NCI-H82 treated with DMSO at 0.1 percent for 48 hours (cell line): ENCODE measurements around the gene MFSD2B.

Experiments
- DNase-seq: peaks from one replicate; lab custom pipeline; 2025; ENCODE audit not compliant: unreplicated experiment; lab: John Stamatoyannopoulos, UW

Gene MFSD2B

DNA sequence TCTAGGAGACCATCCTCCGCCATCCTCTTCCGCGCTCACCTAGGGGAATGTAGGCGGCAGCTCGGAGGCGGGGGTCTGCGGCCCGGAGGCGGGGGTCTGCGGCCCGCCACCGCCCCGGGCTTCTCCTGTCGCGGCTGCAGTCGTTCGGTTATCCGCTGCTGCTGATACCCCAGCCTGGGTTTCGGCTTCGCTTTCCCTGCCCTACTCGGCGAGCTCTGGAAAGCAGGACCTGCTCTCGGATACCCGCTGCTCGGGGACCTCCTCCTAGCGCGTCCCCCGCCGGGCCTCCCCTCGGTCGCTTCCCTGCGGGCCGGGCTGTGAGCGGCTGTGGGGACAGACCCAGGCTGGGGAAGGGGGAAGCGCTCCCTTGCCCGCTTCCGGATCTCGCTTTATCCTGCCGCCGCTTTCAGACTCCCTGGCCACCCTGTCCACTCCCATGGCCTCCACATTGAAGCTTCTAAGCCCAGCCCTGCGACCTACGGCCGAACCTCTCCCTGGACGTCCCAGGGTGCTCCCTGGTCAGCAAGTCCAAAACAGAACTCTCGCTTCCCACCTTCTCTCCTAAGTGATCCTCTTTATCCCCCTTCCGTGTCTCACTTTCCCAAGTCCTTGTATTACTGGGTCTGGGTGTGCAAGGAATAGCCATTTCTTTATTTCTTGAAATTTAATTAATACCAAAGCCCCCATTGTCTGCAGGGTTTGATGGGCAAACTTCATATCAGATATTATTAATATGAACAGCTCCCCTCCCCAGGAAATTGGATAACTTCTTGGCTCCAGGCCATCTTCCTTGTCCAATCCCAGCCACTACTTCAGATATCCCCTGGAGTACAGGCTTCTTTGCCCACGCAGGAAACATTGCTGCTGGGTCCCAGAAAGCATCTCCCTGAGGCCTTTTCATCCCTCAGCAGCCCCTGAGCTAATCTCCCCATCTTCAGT is 40.4 kb downstream of the MFSD2B start:
- no peak for DNase-seq

DNA sequence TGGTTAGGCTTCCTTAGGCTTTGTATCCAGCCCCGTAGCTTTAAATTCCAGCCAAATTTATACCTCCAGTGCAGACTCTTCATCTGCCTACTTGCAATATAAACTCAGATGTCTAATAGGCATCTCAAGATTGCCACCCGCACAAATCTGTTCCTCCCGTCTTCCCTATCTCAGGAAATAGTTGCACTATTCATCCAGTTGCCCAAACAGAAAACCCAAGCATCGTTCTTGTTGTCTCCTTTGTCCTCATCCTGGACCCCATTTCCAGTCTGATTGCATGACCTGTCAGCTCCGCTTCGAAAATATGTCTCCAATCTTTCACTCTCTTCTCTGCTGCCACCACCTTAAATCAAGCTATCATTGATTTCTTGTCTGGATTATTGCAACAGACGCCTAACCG is 41.9 kb downstream of the MFSD2B start:
- no peak for DNase-seq

DNA sequence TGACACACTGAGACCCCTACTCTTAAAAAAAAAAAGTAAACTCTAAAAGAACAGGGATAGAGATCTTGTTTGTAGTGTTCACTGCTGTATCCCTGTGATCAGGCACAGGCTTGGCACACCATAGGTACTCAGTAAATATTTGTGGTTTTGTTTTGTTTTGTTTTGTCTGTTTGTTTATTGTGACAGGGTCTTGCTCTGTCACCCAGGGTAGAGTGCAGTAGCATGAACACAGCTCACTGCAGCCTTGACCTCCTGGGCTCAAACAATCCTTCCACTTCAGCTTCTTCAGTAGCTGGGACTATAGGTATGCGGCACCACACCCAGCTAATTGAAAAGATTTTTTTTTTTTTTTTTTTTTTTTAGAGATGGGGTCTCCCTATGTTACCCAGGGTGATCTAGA is 43.1 kb downstream of the MFSD2B start:
- DNase-seq = no peak

DNA sequence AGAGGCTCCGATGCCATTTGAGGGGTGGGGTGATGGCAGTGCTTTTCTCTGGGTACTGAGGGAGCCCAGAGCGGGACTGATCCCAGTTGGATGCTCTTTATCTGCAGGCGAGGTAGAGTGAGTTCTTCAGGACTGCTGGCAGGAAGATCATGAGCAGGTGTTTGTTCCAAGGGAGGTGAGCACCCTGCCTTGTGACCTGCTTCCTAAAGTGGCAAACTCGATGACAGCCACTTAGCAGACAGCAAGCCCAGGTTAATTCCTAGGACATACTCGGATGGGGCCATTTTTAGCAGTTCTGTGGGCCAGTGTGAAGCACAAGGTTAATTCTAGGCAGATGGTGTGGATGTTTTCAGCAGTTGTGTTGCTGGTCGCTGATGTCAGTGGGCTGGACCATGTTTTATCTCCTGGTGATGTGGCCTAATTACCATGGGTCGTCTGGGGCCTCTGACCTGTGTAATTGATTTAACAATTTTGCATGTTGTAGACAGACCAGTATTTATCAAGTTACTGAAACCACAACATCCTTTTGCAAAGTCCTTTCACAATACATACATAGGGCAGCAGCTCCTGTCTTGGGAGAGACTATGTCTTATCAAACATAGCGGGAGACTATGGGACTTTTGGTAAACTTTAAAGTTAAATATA is 44.6 kb downstream of the MFSD2B start:
- no peak for DNase-seq

DNA sequence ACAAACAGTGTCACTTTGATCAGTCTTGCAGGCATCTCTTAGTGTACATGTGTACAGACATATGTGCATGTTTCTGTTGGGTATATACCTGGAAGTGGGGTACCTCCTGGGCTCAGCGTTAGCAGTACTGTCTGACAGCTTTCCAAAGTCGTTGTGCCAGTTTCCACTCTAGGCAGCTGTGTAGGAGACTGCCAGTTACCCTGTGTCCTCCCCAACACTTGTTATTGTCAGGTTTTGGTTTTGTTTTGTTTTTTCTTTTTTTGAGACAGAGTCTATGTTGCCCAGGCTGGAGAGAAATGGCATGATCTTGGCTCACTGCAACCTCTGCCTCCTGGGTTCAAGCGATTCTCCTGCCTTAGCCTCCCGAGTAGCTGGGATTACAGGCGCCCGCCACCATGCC is 45.9 kb downstream of the MFSD2B start:
- no peak for DNase-seq

DNA sequence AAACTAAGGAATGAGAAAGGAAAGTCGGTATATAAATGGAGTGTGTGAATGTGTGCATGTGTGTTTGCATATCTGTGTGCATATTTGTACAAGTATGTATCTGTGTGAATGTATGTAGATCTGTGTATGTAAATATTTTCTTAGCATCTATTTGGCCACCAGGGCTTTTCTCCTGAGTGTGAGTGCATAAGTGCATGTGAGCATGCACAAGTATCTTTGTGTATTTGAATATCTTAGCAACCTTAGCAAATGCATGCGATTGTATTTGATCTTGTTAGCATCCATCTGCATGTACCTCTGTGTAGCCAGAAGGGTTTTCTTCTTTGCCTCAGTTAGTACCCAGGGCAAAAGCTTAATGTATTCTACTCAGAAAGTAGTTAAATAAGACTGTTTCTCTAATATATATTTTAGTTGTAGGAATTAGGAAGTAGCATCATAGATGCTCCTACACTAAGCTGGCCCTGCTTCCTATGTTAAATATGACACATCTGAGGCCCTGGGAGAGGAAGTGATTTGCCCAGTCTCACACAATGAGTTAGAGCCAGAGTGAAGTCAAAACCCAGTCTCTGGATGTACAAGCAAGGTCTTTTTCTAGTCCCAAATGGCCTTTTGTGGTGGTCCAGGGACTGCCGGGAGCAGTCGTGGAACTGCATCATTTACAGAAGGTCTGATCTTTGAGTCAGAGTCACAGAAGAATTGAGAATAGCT is 48.8 kb downstream of the MFSD2B start:
- no peak for DNase-seq

DNA sequence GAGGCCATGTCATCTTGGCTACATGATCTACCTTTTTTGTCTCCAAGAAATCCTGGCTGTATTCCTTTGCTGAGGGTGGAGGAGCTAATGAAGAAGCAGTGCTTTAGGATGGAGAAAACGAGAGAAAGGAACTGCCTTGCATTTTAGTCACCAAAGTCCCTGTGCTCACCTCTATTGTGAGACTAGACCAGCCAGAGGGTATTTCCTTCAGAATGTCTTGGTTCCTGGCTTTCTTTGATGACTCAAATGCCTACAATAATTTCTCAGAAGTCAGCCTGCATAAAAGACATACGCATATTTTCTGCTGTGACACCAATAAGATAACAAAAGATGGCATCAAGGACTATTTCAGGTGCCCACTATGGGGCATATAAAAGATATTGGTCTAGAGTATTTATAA is 55.5 kb downstream of the MFSD2B start:
- DNase-seq = no peak

DNA sequence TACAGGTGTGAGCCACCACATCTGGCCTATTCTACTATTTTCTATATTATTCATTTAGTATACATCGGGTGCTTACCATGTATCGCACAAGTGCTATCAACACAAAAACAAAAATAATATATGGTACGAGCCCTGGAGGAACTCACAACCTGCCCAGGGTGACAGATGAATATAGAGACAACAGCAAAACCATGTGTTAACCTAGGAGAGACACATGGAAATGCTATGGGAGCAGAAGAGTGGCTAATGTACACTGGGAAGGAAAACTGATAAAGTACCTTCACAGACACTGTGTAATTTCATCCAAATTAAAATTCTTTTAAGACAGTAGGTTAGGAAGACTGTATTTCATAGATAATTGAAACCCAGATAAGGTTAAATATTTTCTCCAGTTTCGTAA is 62.4 kb downstream of the MFSD2B start:
- no peak for DNase-seq

DNA sequence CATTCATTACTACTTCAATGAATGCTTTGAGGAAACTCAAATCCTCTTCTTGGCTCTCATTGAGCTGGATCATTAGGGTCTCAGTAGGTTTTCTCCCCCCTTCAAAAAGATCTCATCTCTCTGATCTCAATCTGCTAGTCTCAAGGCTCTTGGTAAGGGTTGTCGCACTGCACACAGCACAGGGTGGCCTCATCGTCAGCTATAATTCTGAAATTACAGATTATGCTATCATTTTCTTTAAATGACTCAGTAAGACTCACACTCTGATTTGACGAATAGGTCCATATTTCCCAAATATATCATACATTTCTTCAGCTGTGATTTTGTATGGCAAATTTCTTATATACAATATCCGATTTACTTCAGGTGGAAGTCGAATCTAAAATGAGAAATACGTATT is 63.9 kb downstream of the MFSD2B start:
- no peak for DNase-seq

DNA sequence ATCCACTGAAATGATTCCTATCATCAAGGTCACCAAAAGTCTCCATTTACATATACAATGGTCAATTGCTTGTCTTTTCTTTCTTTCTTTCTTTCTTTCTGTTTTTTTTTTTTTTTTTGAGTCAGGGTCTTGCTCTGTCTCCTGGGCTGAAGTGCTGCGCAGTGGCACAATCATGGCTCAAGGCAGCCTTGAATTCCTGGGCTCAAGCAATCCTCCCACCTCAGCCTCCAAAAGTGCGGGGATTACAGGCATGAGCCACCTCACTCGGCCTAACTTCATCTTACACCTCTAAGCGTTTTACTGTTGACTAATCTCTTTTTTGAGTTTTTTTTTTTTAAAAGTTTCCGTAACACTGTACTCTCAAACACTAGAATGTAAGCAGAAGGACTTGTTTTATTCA is 65.4 kb downstream of the MFSD2B start:
- no peak for DNase-seq
